OCI-LY7 (cell line): ENCODE data around the gene PITX3.

Experiments used
- CTCF ChIP-seq: fragments of 200-600 bp; sonication (generic); conservative IDR thresholded peaks from 2 replicates; pipeline ENCODE4 v1.5.1; 2014; ENCODE audit warnings: mild to moderate bottlenecking, antibody characterized with exemption, low read length, moderate library complexity, mixed read lengths
- EZH2phosphoT487 ChIP-seq: fragments of 200-600 bp; sonication (generic); IDR thresholded peaks from 2 replicates; pipeline ENCODE4 v1.6.1; 2018; ENCODE audit warnings: low read depth, borderline replicate concordance, mild to moderate bottlenecking, mixed run types, antibody characterized with exemption, low read length, moderate library complexity, mixed read lengths

DNA sequence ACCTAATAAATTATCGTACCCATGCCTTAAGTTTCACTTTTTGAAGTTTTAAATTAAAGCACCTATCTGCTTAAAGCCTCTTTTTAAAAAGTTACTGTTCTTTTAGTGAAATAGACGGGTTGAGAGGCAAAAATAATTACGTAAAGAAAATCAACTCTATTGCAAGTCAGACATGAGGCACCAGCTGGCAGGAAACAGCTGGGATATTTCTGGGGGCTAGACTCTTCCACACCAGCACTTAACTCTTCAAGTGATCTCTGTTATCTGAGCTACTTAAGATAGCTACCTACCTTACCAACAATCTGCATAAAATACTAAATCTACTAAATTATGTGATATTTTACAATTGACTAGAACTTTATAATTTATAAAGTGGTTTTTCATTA lies 39.8 kb upstream of the PITX3 start:
- TF ChIP-seq CTCF (no peak), EZH2phosphoT487 (no peak)
